Germinal center (tissue), 1 donor: ENCODE data around the gene MYH3.

Experiments
- DNase-seq: peaks from one replicate; pipeline ENCODE4 v3.0.0; 2012; ENCODE audit warnings: mixed read lengths, low spot score

Gene MYH3

DNA sequence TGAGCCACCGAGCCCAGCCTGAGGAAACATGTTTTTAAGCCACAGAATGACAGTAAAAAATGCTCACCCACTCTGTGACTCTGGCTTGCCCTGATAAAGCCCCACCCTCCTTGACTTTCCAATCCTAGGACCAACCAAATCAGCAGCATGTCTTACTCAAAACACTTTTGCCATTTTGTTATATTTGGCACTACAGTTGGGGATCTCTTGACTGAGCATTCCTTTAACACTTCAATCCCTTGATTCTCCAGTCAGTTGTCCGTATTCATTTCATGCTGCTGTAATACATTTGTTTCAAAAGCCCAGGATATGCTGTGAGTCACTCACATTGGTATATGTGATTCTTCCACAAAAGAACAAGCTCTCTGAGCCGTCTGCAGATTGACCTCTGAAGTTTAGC is 8.2 kb downstream of the MYH3 start:
- no peak for DNase-seq

DNA sequence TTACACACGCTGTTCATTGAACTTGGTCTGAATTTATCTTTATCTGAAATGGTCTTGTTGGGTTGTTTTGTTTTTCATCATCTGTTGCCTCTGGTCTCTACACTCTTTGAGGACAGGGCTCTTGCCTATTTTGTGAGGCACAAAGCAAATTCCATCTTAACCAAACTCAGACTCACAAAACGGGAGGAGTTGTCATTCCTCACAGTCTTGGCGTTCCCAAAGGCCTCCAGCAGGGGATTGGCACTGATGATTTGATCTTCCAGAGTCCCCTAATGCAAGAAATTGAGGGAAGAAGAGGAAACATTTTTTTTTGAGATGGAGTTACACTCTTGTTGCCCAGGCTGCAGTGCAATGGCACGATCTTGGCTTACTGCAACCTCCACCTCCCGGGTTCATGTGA is 8.7 kb downstream of the MYH3 start:
- DNase-seq = no peak

DNA sequence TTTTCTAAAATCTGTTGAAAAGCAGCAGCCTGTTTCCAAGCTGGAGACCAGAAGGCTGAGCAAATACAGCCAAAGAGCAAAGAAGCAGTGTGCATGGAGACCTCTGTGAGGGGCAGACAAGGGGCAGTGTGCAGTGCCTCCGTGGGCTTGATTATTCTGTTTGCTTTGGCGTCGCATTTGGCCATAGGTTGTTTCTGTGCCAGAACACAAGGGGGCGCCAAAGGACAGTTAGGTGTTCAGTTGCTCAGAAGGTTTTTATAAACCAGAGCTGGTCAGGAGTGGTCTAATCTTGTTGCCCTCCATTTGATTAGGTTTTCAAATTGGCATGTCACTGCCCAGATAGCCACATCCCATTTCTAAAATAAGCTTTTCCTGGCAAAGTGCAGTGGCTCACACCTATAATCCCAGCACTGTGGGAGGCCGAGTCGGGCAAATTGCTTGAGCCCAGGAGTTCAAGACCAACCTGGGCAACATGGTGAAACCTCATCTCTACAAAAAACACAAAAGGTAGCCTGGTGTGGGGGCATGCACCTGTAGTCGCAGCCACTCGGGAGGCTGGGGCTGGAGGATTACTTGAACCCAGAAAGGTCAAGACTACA is 10.6 kb downstream of the MYH3 start:
- DNase-seq = peak; percentile 40

DNA sequence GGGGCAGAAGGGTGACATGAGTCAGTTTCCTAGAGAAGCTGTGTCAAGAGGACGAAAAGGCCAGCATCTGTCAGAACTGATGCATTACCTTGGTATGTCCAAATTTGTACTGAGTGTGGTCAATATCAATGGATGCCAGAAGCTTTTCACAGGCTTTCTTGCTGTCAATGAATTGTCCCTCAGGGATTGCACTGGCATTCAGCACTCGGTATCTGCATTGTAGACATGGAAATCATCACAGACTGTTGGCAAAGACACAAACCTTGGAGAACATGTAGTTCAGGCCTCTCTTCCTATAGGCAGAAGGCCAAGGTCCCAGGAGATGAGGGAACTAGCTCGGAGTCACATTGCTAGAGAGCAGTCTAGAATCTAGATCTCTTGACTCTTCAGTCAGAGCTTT is 16.6 kb downstream of the MYH3 start:
- DNase-seq = no peak

DNA sequence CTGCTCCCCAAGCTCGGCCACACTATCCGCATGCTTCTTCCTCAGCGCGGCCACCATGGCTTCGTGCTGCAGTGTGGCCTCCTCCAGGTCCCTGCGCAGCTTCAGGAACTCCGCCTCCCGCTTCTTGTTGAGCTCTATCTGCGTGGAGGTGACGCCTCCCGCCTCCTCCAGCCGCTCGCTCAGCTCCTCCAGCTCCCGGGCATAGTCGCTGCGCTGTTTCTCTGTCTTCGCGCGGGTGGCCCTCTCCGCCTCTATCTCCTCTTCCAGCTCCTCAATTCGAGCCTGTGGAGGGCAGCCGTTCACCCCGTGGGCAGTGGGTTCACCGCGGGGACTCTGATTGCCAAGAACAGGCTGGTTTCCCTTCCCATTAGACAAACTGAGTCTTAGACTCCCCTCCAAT is 19.0 kb downstream of the MYH3 start:
- DNase-seq = no peak

DNA sequence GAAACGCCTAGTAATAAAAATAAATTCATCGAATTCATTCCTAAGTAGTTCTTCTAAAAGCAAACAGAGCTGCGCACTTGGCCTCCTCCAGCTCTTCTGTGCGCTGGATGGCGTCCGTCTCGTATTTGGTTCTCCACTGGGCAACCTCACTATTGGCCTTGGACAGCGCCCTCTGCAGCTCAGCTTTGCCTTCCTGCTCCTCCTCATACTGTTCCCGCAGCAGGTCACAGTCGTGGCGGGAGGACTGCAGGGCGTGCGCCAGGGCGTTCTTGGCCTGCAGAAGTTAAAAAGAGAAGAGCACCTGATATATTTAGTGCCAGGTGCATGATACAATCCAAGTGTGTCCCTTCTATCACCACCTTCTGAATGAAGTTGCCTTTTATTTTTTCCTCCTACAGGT is 21.8 kb downstream of the MYH3 start:
- no peak for DNase-seq

DNA sequence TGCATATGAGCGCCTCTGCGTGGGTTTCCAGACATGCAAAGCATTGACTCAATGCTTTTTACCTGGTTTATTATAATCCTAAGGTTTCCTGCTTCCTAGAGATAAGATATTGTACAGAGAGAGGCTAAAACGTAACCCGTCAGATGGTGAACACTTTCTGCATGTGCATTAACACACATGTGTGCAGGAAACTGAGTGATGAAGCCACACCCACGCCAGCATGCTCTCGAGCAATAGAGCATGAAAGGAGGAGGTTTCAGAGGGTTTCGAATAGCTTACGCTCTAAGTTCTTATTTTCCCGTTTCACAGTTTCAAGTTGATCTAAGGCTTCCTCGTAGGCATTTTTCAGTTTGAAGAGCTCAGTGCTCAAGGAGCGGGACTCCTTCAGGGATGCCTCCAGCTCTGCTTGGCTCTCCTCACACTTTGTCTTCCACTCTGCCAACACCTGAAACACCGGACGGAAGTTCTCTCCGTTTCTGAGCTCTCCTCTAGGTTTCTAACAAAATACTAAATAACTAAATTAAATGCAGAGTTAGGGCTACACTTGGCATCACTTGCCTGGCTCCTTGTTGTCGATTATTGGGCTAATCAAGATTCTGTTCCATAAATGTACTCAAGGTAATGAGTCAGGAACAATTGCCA is 23.2 kb downstream of the MYH3 start:
- DNase-seq = peak; percentile 51

DNA sequence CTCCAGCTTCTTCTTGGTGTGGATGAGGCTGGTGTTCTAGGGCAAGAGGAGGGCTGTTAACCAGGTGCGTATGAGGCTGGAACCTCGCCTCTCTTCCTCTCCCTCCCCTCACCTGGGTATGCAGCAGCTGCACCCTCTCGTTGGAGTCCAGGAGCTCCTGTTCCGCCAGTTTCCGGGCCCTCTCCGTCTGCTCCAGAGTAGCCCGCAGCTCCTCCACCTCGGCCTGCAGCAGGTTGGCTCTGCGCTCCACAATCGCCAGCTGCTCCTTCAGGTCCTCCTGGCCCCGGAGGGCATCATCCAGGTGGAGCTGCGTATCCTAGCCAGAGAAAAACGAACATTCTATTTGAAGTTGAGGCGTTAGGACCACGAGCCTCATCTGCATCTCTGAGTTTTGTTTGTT is 25.4 kb downstream of the MYH3 start:
- DNase-seq = no peak

DNA sequence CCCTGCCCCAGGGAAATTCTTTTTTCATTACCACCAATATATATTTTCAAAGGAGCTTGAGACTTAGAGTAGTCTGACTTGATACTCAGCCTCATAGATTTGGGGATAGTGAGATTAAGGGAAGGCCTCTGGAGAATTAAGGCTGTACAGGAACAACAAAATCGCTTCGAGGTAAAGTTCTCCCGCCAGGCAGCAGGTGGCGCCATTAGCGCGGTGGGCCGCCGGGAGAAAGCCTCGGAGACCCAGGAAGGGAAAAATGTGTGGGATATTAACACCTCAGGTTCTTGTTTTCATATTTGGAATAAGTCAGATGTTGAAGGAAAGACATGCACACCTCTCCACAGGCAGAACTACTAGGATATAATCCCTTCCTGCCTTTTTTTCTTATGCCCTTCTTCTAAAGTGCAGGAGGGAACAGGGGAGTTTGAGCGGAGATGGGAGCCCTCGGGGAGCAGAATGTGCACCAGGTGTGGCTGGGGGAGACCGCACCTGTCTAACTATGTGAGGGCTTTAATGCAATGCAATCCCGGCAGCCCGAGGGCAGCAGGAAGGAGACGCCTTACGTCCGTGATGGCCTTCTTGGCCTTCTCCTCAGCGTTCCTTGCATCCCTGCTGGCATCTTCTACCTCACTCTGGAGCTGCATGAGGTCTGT is 25.9 kb downstream of the MYH3 start:
- peak; percentile 48 for DNase-seq

DNA sequence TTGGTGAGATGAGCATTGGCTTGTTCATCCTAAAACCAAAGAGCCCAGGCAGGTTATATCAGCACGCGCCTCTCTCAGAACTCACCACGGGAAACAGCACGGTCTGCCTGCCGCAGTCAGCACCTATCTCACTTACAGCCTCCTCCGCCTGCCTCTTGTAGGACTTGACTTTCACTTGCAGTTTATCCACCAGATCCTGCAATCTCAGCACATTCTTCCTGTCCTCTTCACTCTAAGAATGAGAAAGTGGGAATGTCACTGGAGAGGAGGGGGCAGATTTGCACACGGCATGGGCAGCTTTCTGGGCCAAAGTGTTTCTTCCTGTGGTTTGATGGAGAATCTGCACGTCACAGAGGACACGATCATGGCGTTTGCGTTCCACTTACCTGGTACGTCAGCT is 27.4 kb downstream of the MYH3 start:
- DNase-seq = no peak

DNA sequence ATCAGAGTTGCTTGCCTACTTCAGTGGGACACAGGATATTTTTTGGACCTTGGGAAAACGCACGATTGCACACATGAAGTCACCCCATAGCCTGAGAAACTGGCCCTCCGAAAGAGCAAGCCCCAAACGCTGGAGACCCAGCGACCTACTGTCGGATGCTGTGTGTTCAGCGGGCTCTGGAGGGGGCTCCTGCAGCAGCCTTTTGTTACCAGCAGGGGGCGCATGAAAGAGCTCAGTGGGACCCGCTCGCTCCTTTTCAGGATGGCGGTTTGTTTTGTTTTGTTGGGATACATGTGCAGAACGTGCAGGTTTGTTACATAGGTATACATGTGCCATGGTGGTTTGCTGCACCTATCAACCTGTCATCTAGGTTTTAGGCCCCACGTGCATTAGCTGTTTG is 28.4 kb downstream of the MYH3 start:
- no peak for DNase-seq

DNA sequence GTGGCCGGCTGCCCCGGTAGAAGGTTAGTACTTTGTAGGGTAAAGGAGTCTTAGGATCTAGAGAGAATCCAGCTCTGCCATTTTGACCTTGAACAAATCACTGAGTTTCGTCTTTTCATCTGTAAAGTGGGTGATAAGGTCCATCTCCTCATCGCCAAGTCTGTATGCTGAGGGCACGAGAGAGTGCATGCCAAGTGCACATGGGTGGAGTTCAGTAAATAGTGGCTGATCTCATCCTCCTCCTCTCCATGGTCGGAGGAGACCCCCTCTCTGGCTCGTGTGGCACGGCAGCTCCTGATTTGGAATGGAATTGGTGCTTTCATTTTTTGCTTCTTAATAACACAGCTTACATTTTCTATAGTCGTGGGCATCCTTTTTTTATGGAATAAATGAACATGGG is 30.7 kb downstream of the MYH3 start:
- DNase-seq = no peak

DNA sequence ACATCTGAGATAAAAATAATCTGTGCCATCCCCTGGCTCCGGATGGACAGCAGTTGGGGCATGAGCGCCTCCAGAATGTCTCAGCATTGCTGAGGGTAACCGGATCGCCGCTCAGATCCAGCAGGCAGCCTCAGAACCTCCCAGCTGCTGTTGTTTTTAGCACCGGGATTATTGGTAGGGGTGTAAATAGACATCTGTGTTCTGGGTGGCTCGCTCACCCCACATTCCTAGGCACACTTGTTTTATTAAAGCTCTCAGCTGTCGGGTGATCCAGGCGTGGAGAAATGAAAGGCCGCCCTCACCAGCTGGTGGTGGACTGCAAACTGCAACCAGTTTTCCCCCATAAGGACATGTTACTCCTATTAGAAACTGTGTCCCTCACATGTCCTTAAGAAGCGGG is 32.1 kb downstream of the MYH3 start:
- DNase-seq = no peak

DNA sequence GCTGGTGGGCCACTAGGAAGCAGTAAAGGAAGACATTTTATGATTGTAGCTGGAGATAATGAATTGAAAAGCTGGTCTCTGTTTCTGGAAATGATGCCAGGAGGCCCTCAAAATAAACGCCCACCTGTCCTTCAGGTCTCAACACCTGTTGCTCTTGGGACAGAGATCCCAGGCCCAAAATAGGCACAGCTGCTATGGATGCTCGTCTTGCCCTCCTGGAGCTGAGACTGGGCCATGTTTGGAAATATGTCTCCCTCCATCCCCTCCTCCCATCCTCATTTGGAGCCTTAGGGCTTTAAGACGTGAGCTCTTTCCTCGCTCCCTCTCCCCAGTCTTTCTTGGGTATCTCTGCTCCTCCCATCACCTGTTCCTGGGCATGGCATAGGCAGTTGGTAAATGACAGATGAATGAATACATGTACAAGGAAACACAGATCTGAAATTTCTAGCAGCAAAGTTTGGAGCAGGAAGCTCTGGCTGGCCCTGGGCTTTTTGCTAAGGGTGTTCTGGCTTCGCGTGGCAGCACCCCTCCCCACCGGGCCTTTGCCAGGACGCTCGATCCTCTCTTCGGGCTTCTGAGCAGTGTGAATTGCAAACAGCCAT is 33.3 kb downstream of the MYH3 start:
- DNase-seq = no peak

DNA sequence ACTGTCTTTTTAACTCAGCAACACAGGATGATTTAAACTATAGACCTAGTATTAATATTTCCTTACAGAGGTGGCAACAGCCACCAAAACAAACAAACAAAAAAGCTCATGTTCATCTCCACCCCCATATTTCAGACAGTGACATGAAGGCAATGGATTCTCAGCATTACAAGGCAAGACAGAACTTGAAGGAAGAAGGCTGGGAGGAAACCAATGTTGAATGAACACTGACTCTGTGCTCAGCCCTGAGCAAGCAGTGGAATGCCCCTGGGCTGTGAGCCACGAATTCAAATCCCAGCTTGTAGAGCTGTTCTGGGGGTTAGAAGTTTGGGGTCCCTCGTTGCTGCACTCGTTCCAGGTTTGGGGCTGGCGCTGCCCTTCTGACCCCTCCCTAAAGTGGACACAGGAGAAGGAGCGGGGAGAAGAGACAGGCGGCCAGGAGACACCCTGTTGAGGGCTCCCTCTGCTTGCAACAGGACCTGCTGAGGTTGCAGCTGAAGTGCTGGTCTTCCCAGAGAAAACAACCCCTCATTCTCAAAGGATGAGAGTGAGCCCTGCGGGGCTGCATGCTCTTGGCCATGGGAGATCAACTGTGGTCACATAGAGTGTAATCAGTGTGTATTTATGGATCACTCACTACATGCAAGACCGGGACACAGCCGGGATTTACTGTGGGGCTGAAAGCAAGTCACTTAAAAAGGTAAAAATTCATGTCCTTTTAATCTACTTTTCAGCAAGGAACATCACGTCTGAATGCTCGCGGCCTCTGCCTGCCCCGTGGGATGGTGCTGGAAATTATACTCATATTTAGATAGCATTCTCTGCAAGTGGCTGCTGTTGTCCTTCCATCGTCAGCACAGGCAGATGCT is 34.3 kb downstream of the MYH3 start:
- no peak for DNase-seq

DNA sequence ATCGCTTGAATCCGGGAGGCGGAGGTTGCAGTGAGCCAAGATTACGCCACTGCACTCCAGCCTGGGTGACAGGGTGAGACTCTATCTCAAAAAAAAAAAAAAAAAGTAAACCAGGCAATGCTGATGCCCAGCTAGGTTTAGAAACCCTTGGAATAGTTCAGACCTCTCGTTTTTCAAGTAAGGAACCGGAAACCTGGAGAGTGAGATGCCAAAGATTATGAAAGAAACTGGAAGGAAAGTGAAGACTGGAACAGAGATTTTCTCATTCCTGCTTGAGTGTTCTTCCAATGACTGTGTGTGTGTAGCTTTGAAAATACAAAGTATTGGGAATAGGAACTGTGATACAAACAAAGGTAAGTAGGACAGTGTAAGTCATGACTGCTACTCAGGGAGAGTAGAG is 35.7 kb downstream of the MYH3 start:
- DNase-seq = no peak

DNA sequence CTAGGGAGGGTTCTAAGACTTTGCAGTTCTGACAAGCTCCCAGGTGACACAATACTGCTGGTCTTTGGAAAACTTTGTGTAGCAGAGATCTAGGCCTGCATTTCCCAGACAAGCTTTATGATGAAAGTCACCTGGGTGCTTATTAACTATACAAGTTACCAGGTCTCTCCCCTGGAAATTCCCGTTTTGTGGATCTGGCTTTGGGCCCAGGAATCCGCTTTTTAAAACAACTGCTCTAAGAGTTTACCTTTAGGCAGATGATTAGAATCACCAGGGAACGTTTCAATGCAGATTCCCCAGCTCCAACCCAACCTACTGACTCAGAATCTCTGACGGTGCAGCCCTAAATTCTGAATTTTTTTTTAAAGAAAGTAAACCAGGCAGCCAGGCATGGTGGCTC is 36.3 kb downstream of the MYH3 start:
- no peak for DNase-seq

DNA sequence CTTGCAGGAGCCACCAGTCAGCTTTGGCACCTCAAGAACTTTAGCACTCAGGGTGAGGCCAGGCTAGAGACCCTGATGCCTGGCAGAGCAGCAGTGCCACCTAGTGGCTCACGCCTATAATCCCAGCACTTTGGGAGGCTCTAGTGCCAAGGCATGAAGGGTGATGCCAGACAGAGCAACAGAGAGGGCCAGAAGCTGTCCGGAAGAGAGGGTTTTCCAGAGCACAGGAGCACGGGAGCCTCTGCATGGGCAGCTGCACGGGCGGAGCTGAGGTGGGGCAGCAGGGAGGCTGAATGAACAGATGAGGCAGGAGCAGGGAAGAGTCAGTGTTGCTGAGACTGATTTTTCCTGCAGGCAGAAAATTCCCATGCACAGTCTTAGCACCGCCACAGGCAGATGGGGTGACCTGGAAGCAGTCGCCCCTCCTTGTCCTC is 38.9 kb downstream of the MYH3 start:
- DNase-seq = peak; percentile 77

DNA sequence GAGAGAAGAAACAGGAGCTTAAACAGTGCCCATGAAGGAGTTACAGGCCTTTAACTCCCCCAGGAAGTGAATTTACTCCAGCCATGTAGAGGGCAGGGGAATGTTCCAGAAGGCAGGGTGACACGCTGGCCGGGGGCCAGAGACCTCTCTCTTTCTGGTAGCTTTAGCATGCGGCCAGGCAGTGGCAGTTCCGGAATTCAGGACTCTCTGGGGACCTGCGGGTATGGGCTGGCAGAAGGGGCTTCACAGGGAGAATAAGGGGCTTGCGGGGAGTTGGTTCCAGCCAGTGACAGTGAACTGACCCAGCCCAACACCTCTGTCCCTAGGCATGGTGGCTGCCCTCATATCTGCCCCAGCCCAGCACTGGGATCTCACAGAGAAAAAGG is 40.0 kb downstream of the MYH3 start:
- no peak for DNase-seq

DNA sequence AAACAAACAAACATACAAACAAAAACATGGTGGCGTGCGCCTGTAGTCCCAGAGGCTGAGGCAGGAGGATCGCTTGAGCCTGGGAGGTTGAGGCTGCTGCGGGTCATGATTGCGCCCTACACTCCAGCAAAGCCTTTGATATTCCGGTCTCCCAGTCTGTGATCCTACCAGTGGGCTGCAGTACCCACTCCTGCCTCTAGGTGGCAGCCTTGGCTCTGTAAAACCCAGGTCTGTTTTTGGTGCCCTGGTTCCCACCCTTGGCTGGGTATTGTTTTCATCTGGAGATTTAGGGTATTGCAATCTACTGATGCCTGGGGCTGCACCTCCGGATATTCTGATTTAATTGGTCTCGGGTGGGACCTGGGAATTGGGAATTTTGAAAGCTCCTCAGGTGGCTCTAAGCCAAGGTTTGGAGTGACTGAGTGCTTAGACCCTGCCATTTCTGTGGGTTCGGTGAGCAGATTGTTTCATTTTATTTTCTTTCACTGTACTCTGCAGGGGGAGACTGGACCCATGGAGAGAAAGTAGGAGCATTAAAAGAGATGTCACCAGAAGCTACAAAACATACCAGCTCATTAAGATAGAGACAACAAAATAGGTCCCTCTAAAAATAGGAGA is 40.5 kb downstream of the MYH3 start:
- peak; percentile 82 for DNase-seq

DNA sequence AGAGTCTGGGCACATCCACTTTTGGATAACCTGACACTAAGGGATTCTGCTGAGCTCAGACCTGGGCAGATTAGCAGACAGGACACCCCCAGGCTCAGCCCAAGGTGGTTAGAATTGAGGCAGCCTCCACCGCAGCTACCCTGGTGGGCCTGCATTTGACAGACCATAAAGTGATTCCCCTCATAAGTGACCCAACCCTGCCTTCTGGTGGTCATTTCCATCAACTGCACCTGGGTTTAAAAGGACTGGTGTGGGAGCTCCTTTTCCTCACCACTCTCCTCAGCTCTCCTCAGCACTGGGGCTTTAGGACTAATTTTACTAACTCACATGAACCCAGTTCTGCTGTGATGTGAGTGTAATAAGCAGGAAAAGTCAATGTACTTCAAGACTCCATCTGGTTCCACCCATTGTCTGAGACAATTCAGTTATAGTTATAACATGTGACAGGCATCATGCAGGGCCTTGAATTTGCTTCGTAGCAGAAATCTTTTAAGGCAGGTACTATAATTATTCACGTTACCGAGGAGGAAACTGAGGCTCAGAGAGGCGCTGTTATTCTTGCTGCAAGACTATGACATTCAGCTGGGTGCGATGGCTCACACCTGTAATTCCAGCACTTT is 42.5 kb downstream of the MYH3 start:
- peak; percentile 54 for DNase-seq
